Gastroesophageal sphincter (tissue), 3 donors: ENCODE measurements around the gene KCNN3.

Experiments used
- CTCF ChIP-seq, 4 experiments: fragments of 200-600 bp in 2 of 4; fragments of 450-650 bp in 2 of 4; sonication (generic) in 1 of 4; IDR thresholded peaks; one replicate each; pipeline ENCODE4 v1.5.1; 2017 to 2019; ENCODE audit warnings: antibody characterized with exemption in 4 of 4, mild to moderate bottlenecking in 2 of 4, moderate library complexity in 2 of 4
- POLR2AphosphoS5 ChIP-seq: sonication (generic); formaldehyde crosslinking; IDR thresholded peaks from one replicate; pipeline ENCODE4 v1.6.1; 2017; ENCODE audit warnings: antibody characterized with exemption

- TF ChIP-seq CTCF (IDR thresholded peaks at IDR 0.05) (no peak), POLR2AphosphoS5 (no peak)
Measured at GRCh38 chr1:154873321-154873950, 3.4 kb upstream of the KCNN3 start.
